K562 (cell line): Measurements from ENCODE around the gene ABHD1. TPM values are rescaled to one million over a fixed set of nuclear protein-coding genes. Genes with fewer than 3 reads are reported as not detected.
"Not testable (repeated sequence)": the region's sequence is repeated elsewhere in the genome, so short reads cannot be mapped to it uniquely, and the experiment has no call there.

Experiments
- ATAC-seq: fragments of 200-7000 bp; cut with Tn5 transposase; 3 replicates; pipeline ENCODE4 v1.9.1; 2020; ENCODE audit warnings: moderate library complexity
- BruUV-seq: library from RNA; stranded (reverse); fragments of 400-500 nt; replicated peaks from 2 replicates; lab custom pipeline; 2021; lab: Mats Ljungman, UMichigan
- CTCF ChIA-PET: fragments of 300-600 bp; formaldehyde crosslinking; extraction: SDS; loops from one replicate; lab custom pipeline; 2021; ENCODE audit warnings: low intra/inter-chr PET ratio; lab: Yijun Ruan, JAX
- POLR2A ChIA-PET: fragments of 300-600, 350-650 bp; sonication (Branson Sonifier 250); formaldehyde crosslinking; extraction: SDS; loops from one replicate; lab custom pipeline; 2021; ENCODE audit warnings: antibody characterized with exemption, inconsistent platforms; lab: Yijun Ruan, JAX
- DNase-seq, 4 experiments: peaks; one replicate each; pipeline versions ENCODE4 v3.0.0 to v3.0.0-alpha.2; 2011 to 2018; ENCODE audit warnings: low spot score in 3 of 4, mixed read lengths in 3 of 4; ENCODE audit errors: extremely low read depth in 1 of 4
- FAIRE-seq: peaks from 2 replicates; lab custom pipeline; 2011; peaks lifted over from hg19 to GRCh38; lab: Jason Lieb, UNC
- H2AFZ ChIP-seq: 2 replicates; pipeline ENCODE4 v1.6.0; 2011; ENCODE audit warnings: low read depth, low read length, control low read depth, inconsistent platforms
- H3K27ac ChIP-seq: fragments of 200-600 bp; 3 replicates; pipeline ENCODE4 v1.8.0; 2011; ENCODE audit warnings: low read depth, mild to moderate bottlenecking, control low read depth, inconsistent platforms, low read length, moderate library complexity, mixed read lengths; ENCODE audit errors: extremely low read depth
- H3K27me3 ChIP-seq, 2 experiments: fragments of 300-600 bp in 1 of 2; 2 replicates in 1 of 2; 3 replicates in 1 of 2; pipeline versions ENCODE4 v1.6.0 to v1.8.0; 2011; ENCODE audit warnings: inconsistent platforms in 2 of 2, low read length in 2 of 2, mild to moderate bottlenecking in 1 of 2, mixed read lengths in 1 of 2, moderate library complexity in 1 of 2; ENCODE audit not compliant: control insufficient read depth in 2 of 2, insufficient read depth in 2 of 2
- H3K36me3 ChIP-seq: fragments of 300-600 bp; 3 replicates; pipeline ENCODE4 v1.8.0; 2011; ENCODE audit warnings: mild to moderate bottlenecking, low read length, inconsistent platforms; ENCODE audit not compliant: control insufficient read depth, insufficient read depth
- H3K4me1 ChIP-seq, 2 experiments: fragments of 200-600 bp in 1 of 2; replicated peaks in 1 of 2; 2 replicates in 1 of 2; 3 replicates in 1 of 2; pipeline versions ENCODE4 v1.5.1 to v1.8.0; 2011; ENCODE audit warnings: inconsistent platforms in 2 of 2, low read length in 2 of 2, mild to moderate bottlenecking in 1 of 2, mixed read lengths in 1 of 2, moderate library complexity in 1 of 2; ENCODE audit not compliant: control insufficient read depth in 2 of 2, insufficient read depth in 2 of 2
- H3K4me2 ChIP-seq: 2 replicates; pipeline ENCODE4 v1.6.1; 2011; ENCODE audit warnings: low read length, control low read depth, inconsistent platforms, mixed read lengths; ENCODE audit not compliant: insufficient read depth
- H3K4me3 ChIP-seq: fragments of 200-600 bp; sonication (generic), shearing (Covaris generic); 2 replicates; pipeline ENCODE4 v1.5.1; 2016; ENCODE audit warnings: control low read depth, inconsistent platforms
- H3K79me2 ChIP-seq: fragments of 200-600 bp; 3 replicates; pipeline ENCODE4 v1.8.0; 2011; ENCODE audit warnings: low read length, inconsistent platforms; ENCODE audit not compliant: control insufficient read depth, insufficient read depth
- H3K9ac ChIP-seq, 2 experiments: 2 replicates each; pipeline versions ENCODE4 v1.6.0 to v1.6.1; 2011; ENCODE audit warnings: low read depth in 2 of 2, low read length in 2 of 2, control low read depth in 1 of 2, inconsistent platforms in 1 of 2, mild to moderate bottlenecking in 1 of 2, mixed read lengths in 1 of 2; ENCODE audit not compliant: insufficient read depth in 1 of 2
- H3K9me1 ChIP-seq: one replicate; pipeline ENCODE4 v1.6.0; 2011; ENCODE audit warnings: inconsistent platforms, mild to moderate bottlenecking, low read length, moderate library complexity; ENCODE audit not compliant: control insufficient read depth, insufficient read depth
- H3K9me3 ChIP-seq: replicated peaks from 2 replicates; pipeline ENCODE4 v1.5.1; 2011; ENCODE audit warnings: low read depth, low read length, inconsistent platforms; ENCODE audit not compliant: control insufficient read depth, insufficient read depth
- H4K20me1 ChIP-seq: replicated peaks from 2 replicates; pipeline ENCODE4 v1.6.1; 2011; ENCODE audit warnings: low read length, inconsistent platforms, mixed read lengths; ENCODE audit not compliant: control insufficient read depth, insufficient read depth
- CBX5 ChIP-seq: IDR thresholded peaks from 2 replicates; pipeline ENCODE4 v1.6.1; 2014; ENCODE audit warnings: low read depth, borderline replicate concordance
- FOXA1 ChIP-seq: fragments of 450-650 bp; IDR thresholded peaks from 2 replicates; pipeline ENCODE4 v1.6.1; 2016; ENCODE audit warnings: mild to moderate bottlenecking, borderline replicate concordance
- HNRNPH1 ChIP-seq: fragments of 200-400 bp; formaldehyde crosslinking; optimal IDR thresholded peaks from 2 replicates; pipeline ENCODE3; 2017; ENCODE audit warnings: low read depth, mild to moderate bottlenecking, low read length, moderate library complexity
- NFYB ChIP-seq: IDR thresholded peaks from 2 replicates; pipeline ENCODE4 v1.6.1; 2011; ENCODE audit warnings: mild to moderate bottlenecking, moderate library complexity; ENCODE audit not compliant: insufficient read length; ENCODE audit errors: extremely low read depth
- ZNF696 ChIP-seq: fragments of 250-450 bp; sonication (Bioruptor Pico); conservative IDR thresholded peaks from 2 replicates; pipeline ENCODE4 v1.4.0; 2020; ENCODE audit warnings: mild to moderate bottlenecking, moderate library complexity
- WGBS: fragments of 100-300 bp; shearing (Covaris generic); methylation state at CpG from one replicate; pipeline ENCODE4 v1.1.6; 2016; ENCODE audit warnings: low coverage, mixed read lengths; ENCODE audit not compliant: insufficient coverage; ENCODE audit errors: missing lambda C conversion rate; 5-methylcytosine and 5-hydroxymethylcytosine counted together
- in situ Hi-C: fragments of 300-500 bp; cut with MboI; formaldehyde crosslinking; loops from 4 replicates; pipeline ENCODE4 v1.15.0; 2018; ENCODE audit warnings: inconsistent platforms, mixed read lengths
- intact Hi-C: fragments of 100-400 bp; cut with micrococcal nuclease; formaldehyde crosslinking; loops from 2 replicates; pipeline ENCODE4 v1.14.2; 2022
- polyA plus RNA-seq, 8 experiments: library from polyadenylated mRNA; depleted of rRNA in 4 of 8; stranded (reverse) in 5 of 8; unstranded in 3 of 8; fragments of >200 nt; fragmentation: Nextera tagmentation in 2 of 8; fragmentation: Illumina TruSeq in 1 of 8; extraction: Ambion mirVana in 2 of 8; extraction: Trizol in 1 of 8; gene quantifications; 2 replicates each; pipeline versions ENCODE4 v1.2.1 to v1.2.3, GENCODE V29; 2011 to 2014; ENCODE audit warnings: inconsistent platforms in 1 of 8, missing spikeins in 1 of 8
- total RNA-seq, 7 experiments: library from RNA; depleted of rRNA in 6 of 7; stranded (reverse); fragments of >200 nt in 6 of 7; fragmentation: Illumina TruSeq in 2 of 7; extraction: Trizol in 2 of 7; gene quantifications; 2 replicates each; pipeline versions ENCODE4 v1.2.1 to v1.2.3, GENCODE V29; 2011 to 2021; ENCODE audit warnings: low replicate concordance in 1 of 7
- TF ChIP-seq, protein P1 (sequence below): fragments of 250-450 bp; sonication (Bioruptor Pico); IDR thresholded peaks from 2 replicates; pipeline ENCODE4 v1.4.0; 2020; ENCODE audit warnings: mild to moderate bottlenecking, moderate library complexity

Gene ABHD1
- total and polyA plus RNA-seq, 9 of the 15 experiments (the other 6 are each of a cell fraction or from before 2014, with no cell fraction given): 0.10 to 0.16 (median 0.11) TPM; not detected in 5

- TF ChIP-seq, protein P1, sequence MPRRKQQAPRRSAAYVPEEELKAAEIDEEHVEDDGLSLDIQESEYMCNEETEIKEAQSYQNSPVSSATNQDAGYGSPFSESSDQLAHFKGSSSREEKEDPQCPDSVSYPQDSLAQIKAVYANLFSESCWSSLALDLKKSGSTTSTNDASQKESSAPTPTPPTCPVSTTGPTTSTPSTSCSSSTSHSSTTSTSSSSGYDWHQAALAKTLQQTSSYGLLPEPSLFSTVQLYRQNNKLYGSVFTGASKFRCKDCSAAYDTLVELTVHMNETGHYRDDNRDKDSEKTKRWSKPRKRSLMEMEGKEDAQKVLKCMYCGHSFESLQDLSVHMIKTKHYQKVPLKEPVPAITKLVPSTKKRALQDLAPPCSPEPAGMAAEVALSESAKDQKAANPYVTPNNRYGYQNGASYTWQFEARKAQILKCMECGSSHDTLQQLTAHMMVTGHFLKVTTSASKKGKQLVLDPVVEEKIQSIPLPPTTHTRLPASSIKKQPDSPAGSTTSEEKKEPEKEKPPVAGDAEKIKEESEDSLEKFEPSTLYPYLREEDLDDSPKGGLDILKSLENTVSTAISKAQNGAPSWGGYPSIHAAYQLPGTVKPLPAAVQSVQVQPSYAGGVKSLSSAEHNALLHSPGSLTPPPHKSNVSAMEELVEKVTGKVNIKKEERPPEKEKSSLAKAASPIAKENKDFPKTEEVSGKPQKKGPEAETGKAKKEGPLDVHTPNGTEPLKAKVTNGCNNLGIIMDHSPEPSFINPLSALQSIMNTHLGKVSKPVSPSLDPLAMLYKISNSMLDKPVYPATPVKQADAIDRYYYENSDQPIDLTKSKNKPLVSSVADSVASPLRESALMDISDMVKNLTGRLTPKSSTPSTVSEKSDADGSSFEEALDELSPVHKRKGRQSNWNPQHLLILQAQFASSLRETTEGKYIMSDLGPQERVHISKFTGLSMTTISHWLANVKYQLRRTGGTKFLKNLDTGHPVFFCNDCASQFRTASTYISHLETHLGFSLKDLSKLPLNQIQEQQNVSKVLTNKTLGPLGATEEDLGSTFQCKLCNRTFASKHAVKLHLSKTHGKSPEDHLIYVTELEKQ (CRISPR knock-in tag): no peak
- TF ChIP-seq HNRNPH1 (no peak), NFYB (no peak), CBX5 (no peak), FOXA1 (no peak), ZNF696 (CRISPR knock-in tag) (no peak)
These were observed 51.7 kb downstream of the ABHD1 start (continued) for GRCh38 chr2:27175330-27175729.

- H3K27ac ChIP-seq, H3K4me2 ChIP-seq, CTCF ChIA-PET, DNase-seq, H3K4me3 ChIP-seq, ATAC-seq, FAIRE-seq, H3K9me1 ChIP-seq, in situ Hi-C loops, H4K20me1 ChIP-seq, H3K36me3 ChIP-seq, H3K79me2 ChIP-seq, H3K9me3 ChIP-seq, H3K9ac ChIP-seq, intact Hi-C loops, H3K4me1 ChIP-seq, BruUV-seq, H2AFZ ChIP-seq: not testable (repeated sequence)
- H3K27me3 ChIP-seq: peaks cover 17 to 42% of the 10 kb centered on the region in 2 experiments; a peak in 4 of 5 replicates
- POLR2A ChIA-PET: interaction anchor here (1.0 to 1.9 kb wide), 3 partner anchors 10 to 18 kb away, joined by 3 to 8 read pairs (median 4); no protein-coding TSS in a partner anchor
- WGBS: 0% methylated on average over 4 of the region's 4 CpGs
These were observed 52.2 kb downstream of the ABHD1 start for GRCh38 chr2:27175781-27176180.
